Daoy (cell line): ENCODE measurements around the gene ZBTB7C. TPM values are rescaled to one million over a fixed set of nuclear protein-coding genes. Genes with fewer than 3 reads are reported as not detected.
A peak's percentile ranks its signal among the peaks of the same experiment; 100 is the strongest.

ENCODE experiments used
- DNase-seq: peaks from one replicate; pipeline ENCODE4 v3.0.0-alpha.2; 2015; ENCODE audit warnings: low read depth
- total RNA-seq: library from RNA; depleted of rRNA; stranded (reverse); fragments of >200 nt; shearing (Covaris generic); gene quantifications from 2 replicates; pipeline ENCODE4 v1.2.3, GENCODE V29; 2014

Gene ZBTB7C
- total RNA-seq, 1 experiment from 2014 or later: 0.29 TPM

DNA sequence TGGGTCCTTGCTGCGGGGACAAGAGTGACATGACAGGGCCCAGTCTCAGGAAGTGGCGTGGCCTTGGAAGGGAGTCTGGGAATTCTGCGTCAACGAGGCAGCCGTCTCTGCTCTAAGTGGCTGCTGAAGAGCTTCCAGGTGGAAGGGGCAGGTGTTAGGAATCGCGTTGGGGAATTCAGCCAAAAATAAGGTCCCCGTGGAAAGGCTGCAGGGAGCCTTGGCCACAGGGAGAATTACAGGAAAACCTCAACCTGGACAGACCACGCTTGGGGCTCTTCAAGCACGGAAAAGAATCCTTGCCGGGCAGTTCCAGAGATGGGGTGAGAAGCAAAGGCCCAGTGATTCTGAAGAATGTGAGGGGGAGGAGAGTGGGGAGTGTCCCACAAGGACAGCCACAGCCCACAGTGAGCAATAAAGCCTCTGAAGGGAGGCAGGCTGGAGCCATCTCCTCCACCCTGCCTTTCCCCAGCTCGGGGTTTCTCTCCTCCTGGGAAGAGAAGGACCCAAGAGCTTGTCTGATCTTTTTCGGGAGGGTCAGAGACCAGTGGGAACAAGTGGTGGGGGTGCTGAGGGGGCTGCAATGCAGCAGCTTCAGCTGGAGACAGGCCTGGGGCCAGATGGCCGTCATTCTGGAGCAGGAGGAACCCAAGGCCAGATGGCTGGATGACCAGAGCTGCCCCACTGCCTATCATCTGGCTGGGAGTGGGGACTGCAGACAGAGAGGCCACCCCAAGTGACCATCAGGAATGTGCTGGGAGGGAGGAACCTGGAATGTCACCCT, 372.4 kb downstream of the ZBTB7C start:
- peak; percentile 6 for DNase-seq

DNA sequence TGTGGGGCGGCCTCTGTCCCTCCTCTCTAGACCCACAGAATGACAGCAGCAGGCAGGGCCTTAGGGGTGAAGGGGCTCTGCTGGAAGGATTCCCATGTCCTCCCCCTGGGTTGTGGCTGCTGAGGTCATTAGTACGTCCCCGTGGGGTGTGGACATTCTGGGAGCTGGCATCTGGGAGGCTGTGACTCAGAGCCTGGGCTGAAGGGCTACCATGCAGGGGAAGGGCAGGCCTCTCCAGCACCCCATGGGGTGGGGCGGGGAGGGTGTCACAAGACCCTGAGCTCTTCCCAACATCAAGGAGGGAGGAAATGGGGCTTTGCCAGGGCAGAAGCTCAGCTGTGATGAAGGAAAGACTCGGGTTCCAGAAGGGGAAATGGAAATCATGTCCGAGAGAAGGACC, 373.0 kb downstream of the ZBTB7C start:
- peak; percentile 52 for DNase-seq

GRCh38 chr18:48035556-48035860, 373.7 kb downstream of the ZBTB7C start:
- DNase-seq: no peak

DNA sequence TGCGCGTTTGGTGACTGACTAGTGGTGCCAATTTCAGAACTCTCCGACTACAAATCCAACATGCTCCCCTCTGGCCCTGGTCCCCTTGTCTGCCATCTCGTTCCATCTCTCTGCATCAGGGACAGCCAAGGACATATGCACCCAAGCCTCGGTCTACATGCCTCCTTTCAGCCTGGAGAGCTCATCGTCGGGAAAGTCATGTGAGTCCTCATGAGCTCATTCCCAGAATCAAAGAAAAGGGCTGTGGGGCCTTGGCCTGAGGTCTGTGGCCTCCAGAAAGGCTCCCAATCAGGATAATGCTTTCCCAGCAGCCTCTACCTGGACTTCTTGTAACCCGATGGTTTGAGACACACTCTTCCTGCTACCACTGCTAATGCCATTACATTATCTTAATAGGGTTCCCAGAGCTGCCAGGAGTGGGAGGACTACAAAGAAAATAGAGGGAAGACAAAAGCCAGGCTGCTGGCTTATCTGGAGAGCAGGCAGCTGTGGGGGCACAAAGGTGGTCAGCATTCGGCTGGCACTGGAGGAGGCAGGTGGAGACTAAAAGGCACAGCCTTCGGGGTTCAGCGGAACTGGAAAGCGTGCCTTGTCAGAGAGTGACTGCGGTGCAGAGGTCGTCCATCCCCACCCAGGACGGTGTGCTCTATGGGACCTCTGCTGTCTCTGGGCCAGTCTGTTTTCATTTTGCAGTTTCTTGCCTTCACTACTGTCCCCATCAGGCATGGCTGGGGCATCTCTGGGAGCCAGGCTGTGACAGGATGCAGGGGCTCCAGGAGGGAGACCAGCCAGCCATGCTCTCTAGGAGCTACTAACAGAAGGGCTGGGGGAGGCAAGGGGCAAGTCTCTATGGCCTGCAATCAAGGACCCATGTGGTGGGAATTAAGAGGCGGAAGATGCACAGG, 374.3 kb downstream of the ZBTB7C start:
- DNase-seq: no peak

DNA sequence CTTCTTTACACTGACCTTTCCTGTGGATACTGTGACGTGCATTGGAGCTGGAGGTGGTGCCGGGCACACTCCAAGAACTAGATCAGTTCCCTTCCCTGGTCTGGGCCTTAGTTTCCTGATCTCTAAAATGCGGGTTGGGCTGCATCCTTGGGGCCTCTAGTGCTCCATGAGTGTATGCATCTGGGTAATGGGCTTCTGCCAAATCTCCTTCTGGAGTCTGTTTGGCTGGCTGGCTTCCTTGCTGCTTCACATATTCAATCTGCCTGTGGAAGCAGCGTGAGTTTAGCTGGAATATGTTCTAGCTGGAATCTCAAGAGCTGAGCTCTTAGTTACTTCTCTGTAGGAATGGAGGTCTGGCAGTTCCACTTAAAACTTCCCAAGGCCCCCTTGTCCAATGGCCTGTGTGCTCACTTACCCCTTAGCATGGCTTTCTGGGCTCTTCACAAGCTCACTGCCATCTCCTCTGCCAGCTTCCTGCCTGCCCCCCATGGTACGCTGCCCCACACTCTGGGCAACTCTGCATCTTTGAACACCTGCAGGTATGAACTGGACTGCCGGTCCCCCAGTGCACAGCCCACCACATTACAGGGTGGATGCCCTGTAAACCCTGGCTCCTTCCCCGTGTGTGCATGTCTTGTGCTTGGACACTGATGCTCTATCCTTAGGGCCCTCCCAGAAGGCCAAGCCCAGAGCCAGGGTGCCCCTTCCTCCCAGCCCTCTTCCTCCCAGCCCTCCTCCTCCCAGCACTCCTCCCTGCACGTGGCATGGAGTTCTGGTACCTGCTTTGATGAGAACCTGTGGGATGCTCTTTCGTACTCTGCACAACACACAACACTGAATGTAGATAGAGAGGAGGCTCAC, 375.2 kb downstream of the ZBTB7C start:
- DNase-seq: no peak

DNA sequence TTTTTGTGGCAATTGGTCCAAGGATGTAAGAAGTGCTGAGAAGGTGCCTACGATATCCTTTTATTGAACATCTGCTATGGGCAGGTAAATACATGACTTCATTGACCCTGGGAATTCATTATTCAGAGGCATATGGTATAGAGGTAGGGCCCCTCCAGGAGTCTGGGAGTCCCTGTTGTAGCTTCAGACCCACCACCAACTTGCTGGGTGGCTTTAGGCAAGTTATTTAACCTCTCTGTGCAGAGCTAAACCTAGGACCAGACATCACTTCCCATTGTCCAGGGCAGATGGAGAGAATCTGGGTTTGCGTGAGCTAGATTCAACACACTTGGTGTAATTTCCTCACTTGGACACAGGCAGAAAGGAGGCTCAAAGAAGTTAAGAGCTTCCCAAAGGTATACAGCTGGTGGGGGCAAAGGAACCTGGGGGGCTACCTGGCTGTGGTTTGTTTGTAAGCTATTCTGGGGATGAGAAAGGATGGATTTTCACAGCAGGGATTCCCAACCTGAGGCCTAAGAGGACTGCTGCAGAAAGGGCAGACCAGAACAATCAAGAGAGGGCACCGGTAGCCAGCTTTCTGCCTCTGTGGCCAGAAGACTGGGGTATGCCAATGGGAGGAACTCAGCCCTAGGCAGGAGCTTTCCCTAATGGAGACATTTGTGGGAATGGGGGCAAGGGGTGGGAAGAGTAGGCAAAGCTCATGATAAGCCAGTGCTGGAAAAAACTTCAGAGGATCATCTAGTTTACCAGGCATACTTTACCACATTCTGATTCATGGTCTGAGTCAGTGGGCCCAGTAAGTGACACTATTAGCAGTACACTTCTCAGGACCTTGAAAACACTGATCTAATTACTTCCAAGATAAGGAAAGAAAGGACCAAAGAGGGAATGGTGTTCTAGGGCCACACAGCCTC, 376.1 kb downstream of the ZBTB7C start:
- peak; percentile 76 for DNase-seq

DNA sequence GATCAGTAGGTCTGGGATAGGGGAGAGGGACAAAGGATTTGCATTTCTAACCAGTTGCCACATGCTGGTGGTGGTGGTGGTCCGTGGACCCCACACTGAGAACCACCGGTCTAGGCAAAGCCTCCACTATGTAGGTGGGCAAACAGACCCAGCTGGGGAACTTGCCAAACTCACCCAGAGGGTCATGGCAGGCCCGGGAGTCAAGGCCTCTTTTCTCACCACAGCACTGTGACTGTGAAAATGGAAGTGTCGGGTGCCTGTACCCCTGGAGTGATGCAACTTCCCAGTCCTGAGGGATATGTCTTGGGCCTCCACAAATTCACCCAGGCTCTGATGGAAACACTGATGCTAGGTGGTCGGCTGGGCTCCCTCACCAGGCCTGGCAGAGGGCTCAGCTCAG, 377.5 kb downstream of the ZBTB7C start:
- no peak for DNase-seq

- DNase-seq: peak; percentile 50
These were observed 378.3 kb downstream of the ZBTB7C start for GRCh38 chr18:48030616-48031480.

- no peak for DNase-seq
These were observed 379.7 kb downstream of the ZBTB7C start for GRCh38 chr18:48029296-48029986.

- peak; percentile 30 for DNase-seq
These were observed 380.5 kb downstream of the ZBTB7C start for GRCh38 chr18:48028696-48029095.

DNA sequence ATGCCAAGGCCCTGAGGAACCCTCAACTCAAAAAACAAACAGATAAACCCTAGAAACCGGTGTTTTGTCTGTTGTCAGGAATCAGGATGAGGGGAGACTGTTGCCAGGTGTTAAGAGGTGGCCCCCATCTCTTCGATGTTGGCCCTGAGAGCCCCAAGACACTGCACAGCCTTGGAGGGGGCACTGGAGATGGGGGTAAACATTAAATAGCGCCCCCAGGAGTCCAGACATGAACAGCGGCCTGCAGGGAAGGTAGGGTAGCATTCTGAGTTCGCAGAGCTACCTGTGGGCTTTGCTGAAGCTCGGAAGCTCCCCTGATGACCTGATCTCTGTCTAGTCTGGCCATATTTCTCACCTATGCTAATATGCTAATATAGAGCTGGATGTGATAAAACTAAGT, 381.1 kb downstream of the ZBTB7C start:
- no peak for DNase-seq

DNA sequence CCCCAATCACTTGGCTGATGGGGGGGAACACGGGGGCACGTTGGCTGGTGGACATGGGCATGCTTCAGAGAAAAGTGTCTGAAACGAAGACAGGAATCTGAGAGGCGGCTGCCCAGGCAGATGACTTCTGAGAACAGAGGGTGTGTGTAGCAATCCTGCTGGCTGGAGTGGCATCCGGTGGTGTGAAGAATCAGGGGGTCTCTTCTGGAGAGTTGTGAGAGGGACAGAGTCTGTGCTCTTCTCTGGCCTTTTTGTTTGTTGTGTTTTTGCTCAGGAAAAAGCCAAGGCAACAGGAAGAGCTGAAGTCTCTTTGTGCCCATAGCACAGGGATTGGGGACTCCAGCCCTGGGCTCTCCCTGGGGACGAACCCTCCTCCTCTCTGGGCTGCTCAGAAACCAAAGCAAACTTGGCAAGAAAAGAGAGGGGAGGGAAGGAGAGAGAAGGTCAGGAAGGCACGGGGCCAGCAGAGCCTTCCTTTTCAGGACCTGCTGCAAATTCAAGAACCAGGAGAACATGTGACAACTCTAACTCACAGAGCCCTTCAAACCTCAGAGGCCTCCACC, 381.7 kb downstream of the ZBTB7C start:
- DNase-seq: no peak

GRCh38 chr18:48026216-48026615, 383.0 kb downstream of the ZBTB7C start:
- DNase-seq: no peak

DNA sequence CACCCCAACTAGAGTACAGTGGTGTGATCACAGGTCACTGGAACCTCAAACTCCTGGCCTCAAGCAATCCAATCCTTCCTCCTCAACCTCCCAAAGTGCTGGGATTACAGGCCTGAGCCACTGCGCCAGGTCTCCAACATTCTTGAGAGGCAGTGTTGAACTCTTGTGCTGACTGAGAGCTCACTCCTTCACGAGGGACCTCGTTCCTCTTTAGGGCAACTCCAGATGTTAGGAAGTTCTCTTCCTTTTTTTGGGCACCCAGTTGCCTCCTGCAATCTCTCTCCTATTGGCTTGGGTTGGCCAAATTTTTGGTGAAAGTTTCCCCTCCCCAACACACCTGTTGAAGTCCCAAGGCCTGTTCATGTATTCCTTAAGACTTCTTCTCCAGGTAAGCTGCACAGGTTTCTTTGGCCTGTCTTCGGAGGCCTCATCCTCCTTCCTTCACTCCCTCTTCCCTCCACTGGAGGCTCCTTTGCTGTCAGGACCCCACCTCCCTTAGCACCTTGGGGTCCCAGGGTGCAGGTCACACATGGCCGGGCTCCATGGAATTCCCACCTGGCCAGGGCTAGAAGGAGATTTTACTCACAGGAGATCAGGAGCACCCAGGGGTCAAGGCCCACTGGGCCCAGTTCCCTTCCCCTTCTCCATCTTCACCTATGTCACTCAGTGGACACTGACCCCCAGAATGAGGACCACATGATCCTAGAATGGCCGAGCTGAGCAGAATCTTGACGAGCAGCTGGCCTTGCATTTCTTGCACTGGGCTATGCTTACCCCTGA, 384.1 kb downstream of the ZBTB7C start:
- DNase-seq: no peak

- DNase-seq: no peak
These were observed 385.1 kb downstream of the ZBTB7C start for GRCh38 chr18:48024009-48024512.

- DNase-seq: peak; percentile 91
These were observed 385.7 kb downstream of the ZBTB7C start for GRCh38 chr18:48023334-48024008.

DNA sequence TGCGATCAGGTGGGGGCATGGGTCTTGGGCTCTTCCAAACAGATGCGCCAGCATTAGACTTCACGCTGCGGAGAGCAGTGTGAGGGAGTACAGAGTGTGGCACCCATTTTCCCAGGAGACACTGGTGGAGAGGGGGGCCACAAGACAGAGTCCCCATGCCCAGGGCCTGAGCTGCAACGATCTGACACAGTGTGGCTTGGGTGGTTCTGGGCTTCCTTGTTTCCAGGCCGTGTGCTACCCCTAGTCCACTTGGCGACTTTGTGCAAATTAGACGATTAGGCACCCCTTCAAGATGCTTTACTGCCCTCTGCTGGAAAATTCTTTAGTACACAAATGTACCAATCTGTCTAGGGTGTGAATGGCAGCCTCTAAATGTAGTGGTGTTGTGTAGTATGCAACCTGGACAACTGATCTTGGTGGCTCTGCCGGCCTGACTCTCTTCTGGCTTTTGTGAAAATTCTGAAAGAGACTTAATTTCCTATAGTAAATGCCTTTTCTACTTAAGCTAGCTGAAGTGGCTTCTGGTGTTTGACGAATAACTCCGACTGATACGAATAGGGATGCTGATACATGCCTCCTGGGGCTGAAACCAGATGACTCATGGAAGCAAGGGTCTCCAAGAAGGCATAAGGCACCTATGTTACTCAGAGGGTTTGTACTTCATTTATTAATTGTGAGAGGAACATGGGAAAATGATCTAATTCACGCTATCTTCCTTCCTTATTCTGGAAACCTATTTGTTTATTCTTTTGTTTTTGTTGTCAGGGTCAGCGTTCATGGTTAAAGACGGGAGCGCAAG, 386.5 kb downstream of the ZBTB7C start:
- DNase-seq: peak; percentile 62
